HG02678 (cell line): ENCODE results near the gene CNOT3.
"Not testable (repeated sequence)": the region's sequence is repeated elsewhere in the genome, so short reads cannot be mapped to it uniquely, and the experiment has no call there.

ENCODE experiments used
- ATAC-seq: cut with Tn5 transposase; IDR thresholded peaks from one replicate; pipeline ENCODE4 v1.9.1; 2021; ENCODE audit warnings: mild to moderate bottlenecking, moderate library complexity; ENCODE audit not compliant: unreplicated experiment

Gene CNOT3

GRCh38 chr19:54189735-54190502 lies 52.4 kb downstream of the CNOT3 start:
- peak; percentile 43 for ATAC-seq

DNA sequence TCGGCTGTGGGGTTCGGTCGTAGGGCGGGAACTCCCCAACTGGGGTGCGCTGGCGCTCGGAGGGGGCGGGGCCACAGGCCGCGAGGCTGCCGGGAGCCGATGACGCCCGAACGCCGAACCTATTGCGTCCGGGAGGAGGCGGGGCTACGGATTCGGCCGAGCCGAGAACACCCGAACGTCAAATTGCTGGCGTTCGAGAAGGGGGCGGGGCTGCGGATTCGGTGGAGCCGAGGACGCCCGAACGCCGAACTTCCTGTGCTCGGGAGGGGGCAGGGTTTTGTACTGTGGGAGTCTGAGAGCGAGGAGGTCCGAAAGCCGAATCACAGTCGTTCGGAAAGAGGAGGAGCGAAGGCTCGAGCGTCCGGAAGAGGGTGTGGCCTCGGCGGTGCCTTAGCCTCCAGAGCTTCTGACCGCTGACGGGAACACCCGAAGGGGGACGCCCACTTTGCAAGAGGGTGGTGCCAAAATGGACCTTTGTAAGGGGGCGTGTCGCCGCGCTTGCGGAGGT lies 53.0 kb downstream of the CNOT3 start:
- peak; percentile 47 for ATAC-seq

DNA sequence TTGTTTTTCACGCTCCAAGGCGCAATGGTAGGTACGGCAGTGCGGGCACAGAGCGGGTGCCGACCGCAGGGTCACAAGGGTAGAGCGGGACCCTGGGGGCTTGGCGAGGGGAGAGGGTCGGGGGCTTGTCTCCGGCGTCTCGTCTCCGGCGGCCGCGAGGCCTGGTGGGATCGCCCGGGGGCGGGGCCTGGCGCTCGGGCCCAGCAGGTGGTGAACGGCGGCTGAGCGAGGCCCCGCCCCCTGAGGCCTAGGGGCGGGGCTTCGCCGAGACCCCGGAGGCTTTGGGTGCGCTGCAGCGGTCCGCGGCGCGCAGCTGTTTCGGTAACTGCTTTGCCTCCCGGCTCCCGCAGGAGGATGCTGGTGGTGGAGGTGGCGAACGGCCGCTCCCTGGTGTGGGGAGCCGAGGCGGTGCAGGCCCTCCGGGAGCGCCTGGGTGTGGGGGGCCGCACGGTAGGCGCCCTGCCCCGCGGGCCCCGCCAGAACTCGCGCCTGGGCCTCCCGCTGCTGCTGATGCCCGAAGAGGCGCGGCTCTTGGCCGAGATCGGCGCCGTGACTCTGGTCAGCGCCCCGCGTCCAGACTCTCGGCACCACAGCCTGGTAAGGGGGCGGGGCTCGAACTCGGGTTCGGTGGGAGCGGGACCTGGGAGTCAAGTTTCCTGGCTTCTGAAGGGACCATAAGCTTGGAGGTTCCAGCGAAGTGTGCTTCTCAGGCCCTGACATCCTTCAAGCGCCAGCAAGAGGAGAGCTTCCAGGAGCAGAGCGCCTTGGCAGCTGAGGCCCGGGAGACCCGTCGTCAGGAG lies 53.6 kb downstream of the CNOT3 start, which contains the start of gene TSEN34:
Gene TSEN34 (plus strand): TSS at position 298 of the 800 bp plus-strand sequence. CDS start 57 bp downstream, at position 355.
- ATAC-seq, result peak; percentile 28

DNA sequence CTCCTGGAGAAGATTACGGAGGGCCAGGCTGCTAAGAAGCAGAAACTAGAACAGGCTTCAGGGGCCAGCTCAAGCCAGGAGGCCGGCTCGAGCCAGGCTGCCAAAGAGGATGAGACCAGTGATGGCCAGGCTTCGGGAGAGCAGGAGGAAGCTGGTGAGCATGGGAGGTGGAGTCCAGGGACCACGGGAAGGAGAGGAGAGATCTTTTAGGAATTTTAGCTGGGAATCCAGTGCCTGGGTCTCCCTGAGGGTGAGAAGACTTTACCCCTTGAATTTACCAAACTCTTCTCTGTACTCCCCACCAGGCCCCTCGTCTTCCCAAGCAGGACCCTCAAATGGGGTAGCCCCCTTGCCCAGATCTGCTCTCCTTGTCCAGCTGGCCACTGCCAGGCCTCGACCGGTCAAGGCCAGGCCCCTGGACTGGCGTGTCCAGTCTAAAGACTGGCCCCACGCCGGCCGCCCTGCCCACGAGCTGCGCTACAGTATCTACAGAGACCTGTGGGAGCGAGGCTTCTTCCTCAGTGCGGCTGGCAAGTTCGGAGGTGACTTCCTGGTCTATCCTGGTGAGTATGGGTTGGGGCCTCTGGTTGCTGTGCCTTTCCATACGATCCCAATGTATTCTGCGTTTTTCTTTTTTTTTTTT lies 54.4 kb downstream of the CNOT3 start:
- no peak for ATAC-seq

DNA sequence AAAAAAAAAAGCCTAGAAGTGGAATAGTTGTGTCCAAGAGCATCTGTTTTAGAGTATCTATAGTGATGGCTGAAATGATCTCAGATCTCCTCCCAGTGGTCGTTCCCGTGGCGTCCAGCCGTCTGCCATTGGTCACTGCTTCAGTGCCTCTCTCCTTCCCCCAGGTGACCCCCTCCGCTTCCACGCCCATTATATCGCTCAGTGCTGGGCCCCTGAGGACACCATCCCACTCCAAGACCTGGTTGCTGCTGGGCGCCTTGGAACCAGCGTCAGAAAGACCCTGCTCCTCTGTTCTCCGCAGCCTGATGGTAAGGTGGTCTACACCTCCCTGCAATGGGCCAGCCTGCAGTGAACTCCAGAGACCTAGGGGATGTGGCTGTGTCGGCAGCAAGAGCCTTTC lies 55.4 kb downstream of the CNOT3 start:
- no peak for ATAC-seq

DNA sequence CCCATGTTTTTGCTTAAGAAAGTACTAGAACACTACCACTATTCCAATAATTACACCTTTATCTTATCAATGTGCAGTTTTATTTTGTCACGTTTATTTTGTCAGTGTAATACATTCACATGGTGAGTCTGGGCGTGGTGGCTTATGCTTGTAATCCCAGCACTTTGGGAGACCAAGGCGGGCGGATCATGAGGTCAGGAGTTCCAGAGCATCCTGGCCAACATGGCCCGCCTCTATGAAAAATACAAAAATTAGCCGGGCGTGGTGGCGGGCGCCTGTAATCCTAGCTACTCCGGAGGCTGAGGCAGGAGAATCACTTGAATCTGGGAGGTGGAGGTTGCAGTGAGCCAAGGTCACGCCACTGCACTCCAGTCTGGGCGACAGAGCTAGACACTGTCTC lies 56.9 kb downstream of the CNOT3 start:
- ATAC-seq, result not testable (repeated sequence)

DNA sequence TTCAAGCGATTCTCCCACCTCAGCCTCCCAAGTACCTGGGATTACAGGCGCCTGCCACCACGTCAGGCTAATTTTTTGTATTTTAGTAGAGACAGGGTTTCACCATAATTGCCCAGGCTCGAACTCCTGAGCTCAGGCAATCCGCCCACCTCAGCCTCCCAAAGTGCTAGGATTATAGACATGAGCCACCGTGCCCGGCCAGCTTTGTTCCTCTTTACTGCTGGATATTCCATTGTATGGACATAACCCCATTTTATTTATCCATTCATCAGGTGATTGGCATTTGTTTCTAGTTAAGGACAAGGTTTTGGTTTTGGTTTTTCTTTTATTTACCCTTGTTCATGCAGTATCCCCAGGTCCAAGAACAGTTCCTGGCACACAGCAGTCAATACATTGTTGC lies 59.0 kb downstream of the CNOT3 start:
- no peak for ATAC-seq

- no peak for ATAC-seq
These were observed 59.6 kb downstream of the CNOT3 start for GRCh38 chr19:54197121-54197520.

DNA sequence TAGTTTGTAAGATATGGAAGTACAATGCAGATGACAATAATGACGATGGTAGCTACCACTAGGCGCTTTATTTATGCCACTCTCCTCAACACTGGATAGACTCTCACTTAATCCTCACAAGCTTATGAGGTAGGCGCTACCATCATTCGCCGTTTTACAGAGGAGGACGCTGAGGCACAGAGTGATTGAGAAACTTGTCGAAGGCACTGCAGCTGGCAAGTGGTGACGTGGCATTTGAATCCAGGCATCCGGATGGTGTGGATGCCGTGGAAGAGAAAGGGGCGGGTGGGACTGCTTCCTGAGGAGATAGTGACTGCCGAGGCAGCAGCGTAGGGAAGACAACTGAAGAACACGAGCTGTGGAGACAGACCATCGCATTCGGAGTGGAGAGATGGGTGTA lies 61.8 kb downstream of the CNOT3 start:
- no peak for ATAC-seq

- no peak for ATAC-seq
These were observed 63.7 kb downstream of the CNOT3 start for GRCh38 chr19:54201172-54201701.

GRCh38 chr19:54201980-54202379 lies 64.4 kb downstream of the CNOT3 start:
- ATAC-seq, result no peak

DNA sequence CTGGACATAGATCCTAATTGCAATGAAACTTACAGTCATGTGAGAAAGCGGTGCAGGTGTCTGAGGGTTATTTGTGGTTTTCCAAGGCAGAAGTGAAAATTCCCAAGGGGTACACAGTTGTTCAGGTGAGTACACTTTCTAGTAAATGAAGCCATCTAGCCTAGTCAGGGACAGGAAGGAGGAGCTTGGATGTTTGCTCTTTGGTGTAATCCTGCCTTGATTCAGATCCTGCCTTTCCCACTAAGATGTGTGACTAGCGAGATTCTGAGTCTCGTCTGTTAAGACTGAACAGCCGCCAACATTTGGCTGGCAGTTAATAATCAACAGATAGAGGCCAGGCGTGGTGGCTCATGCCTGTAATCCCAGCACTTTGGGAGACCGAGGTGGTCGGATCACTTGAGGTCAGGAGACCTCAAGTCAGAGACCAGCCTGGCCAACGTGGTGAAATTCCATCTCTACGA lies 65.6 kb downstream of the CNOT3 start:
- no peak for ATAC-seq

GRCh38 chr19:54204767-54205468 lies 67.4 kb downstream of the CNOT3 start:
- ATAC-seq, result no peak
